Activated CD4-positive, alpha-beta T cell treated with anti-CD3 and anti-CD28 coated beads, Interleukin-2, amount 50 U/mL, for 4 hours (primary cell): ENCODE data around the gene SOWAHC.
"Not testable (repeated sequence)": the region's sequence is repeated elsewhere in the genome, so short reads cannot be mapped to it uniquely, and the experiment has no call there.

Experiments used
- DNase-seq, 2 experiments: peaks; one replicate each; pipeline ENCODE4 v3.0.0-alpha.2; 2020

Gene SOWAHC, protein sequence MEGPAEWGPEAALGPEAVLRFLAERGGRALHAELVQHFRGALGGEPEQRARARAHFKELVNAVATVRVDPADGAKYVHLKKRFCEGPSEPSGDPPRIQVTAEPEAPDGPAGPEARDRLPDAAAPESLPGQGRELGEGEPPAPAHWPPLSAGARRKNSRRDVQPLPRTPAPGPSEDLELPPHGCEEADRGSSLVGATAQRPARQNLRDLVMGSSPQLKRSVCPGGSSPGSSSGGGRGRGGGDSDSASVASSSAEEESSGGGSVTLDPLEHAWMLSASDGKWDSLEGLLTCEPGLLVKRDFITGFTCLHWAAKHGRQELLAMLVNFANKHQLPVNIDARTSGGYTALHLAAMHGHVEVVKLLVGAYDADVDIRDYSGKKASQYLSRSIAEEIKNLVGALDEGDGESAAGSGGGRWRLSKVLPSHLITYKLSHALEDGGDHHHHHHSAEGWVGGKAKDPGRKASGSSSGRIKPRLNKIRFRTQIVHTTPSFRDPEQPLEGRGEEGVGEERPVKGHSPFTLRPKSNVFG

DNA sequence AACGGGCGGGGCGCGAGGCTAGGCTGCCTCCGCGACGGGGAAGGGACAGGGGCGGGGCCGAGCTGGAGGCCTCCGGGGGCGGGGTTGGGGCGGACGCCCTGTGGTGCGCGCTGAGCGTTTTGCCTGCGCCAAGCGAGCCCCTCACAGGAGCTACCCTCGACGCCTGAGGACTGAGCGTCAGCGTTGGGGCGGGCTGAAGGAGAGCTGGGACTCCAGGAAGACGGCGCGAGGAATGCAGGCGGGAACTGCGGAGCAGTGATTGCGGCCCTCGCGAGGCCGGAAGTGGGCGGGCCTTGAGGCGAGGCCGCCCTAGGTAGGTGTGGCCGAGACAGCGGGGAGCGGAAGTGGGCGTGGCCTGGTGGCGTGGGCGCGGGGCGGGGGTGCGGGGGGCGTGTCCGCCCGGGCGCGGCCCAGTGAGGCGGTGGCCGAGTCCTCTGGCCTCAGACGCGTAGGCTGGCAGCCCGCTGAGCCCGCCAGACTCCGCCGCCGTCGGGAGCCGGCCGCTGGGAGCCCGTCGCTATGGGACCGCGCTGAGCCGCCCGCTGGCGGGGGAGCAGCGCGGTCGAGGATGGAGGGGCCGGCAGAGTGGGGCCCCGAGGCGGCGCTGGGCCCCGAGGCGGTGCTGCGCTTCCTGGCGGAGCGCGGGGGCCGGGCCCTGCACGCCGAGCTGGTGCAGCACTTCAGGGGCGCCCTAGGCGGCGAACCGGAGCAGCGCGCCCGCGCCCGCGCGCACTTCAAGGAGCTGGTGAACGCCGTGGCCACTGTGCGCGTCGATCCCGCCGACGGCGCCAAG, at the start of gene SOWAHC, which contains the start of gene SEPTIN10:
Gene SOWAHC, plus strand, starts transcription at position 443 of the 793 bp plus-strand sequence. Its CDS starts 126 bp downstream, at position 569.
Gene SEPTIN10, minus strand, starts transcription at position 45 of the 793 bp plus-strand sequence. CDS start 139 bp downstream, outside the sequence.
- peak; percentile 59 to 63 for DNase-seq

DNA sequence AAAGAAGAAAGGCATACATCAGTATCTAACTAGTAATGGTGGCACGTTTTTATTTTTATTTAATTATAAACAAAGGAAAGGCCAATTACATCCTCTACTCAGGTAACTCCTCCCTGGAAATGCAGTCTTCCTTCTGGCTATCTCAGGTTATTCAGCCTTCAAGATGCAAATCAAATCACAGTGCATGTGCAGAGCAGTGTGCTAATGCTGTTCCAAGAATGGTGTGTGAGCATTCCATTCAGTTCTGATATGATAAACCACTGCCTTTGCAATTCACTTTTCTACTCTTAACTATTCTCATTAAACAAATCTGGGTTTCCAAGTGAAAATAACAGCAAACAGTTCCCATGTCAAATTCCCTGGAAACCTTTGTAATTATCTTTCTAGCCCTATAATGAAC, 38.8 kb upstream of the SOWAHC start:
- DNase-seq = no peak

DNA sequence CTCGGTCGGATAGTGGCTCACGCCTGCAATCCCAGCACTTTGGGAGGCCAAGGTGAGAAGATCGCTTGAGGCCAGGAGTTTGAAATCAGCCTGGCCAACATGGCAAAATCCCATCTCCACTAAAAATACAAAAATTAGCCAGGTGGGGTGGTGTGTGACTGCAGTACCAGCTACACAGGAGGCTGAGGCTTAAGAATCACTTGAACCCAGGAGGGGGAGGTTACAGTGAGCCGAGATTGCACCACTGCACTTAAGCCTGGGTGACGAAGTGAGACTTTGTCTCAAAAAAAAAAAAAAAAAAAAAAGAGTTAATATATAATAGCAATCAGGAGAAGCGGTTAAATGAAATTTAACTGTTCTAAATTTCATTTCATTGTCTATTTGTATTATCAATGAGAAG, 36.5 kb upstream of the SOWAHC start:
- DNase-seq = not testable (repeated sequence)

DNA sequence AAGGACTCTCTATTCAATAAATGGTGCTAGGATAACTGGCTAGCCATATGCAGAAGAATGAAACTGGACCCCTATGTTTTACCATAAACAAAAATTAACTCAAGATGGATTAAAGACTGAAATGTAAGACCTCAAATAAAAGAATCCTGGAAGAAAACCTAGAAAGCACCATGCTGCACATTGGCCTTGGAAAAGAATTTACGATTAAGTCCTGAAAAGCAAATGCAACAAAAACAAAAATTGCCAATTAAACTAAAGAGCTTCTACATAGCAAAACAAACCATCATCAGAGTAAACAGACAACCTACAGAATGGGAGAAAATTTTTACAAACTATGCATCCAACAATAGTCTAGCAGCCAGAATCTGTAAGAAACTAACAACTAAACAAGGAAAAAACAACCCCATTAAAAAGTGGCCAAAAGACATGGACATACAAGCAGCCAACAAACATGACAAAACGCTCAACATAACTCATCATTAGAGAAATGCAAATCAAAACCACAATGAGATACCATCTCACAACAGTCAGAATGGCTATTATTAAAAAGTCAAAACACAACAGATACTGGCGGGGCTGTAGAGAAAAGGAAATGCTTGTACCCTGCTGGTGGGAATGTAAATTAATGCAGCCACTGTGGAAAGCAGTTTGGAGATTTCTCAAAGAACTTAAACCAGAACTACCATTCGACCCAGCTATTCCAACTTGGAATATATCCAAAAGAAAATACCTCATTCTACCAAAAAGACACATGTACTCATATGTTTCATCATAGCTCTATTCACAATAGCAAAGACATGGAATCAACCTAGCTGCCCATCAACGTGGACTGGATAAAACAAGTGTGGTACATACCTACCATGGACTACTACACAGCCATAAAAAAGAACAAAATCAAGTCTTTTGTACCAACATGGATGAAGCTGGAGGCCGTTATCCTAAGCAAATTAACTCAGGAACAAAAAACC, 31.0 kb upstream of the SOWAHC start:
- no peak for DNase-seq

DNA sequence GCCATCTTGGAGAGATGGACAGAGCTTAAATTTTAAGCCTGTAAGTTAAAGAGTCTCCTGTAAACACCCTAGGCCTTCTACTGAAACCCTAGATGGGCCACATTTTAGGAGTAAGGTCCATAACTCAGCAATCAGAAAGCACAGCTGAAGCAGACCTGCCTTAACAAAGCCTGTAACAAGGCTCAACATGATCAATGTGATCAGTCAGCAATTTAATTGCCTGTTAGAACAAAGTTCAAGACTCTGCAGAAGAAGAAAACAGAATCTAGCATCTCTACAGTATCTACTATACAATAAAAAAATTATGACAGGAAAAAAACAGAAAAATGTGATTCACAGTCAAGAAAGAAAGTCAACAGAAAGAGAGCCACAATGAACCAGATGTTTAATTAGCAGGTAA, 27.5 kb upstream of the SOWAHC start:
- no peak for DNase-seq

DNA sequence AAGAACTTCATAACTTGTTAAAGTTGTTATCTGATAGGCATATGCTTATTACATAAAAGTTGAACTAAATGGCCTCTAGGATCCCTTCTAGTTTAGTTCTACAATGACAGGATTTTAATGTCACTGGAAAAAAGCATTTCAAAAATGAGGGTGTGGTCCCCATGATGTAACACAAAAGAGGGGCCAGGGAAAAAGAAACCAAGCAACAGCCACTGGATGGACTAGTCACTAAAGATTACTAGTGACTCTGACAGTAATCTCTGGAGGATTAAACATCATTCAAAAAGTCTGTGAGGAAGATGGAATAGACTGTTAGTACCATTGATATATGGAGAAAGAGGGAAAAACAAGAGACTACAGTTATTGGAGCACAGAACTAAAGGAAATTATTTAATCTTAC, 23.0 kb upstream of the SOWAHC start:
- DNase-seq = no peak

DNA sequence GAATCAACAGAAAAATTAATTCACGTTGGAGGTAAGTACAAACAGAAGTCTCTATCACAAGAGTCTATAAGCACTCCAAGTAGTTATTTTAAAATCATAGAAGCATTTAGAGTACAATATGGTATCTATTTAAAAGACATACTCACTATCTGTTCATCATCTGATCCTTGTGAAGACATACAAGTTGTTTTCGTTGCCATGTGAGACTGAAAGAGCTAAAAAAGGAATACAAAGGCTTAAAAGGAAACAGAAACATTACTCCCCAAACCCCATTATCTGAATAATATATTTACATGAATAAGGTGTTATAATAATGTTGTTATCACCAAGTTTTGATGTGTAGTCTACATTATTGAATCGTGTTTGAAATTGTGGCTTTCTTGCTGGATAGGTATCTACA, 21.3 kb upstream of the SOWAHC start:
- no peak for DNase-seq

DNA sequence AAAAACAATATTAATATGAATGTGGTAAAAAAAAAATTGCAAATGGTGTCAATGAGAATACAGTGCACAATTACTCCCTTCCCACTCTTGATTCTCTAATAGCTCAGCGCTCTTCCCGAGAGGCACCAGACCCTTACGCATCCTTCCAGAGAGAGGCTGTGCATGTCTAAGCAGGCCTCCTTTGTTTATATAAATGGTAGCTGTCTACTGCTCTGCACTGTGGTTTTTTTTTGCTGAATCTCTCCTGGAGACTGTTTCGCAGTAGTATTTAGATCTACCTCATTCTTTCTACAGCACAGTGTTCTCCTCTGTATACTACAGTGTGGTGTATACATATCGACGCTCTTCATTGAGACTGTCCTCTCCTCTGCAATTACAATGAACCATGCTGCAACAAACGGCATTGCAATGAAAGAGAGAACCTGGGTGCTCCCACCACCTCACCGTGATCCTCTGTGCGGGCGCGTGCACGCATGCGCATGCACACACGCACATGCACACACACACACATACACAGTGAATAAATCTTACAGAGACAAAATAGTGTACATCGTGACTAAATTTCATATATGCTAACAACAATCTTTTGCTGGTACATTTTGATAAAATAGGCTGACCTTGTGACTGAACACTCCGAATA, 19.8 kb upstream of the SOWAHC start:
- no peak for DNase-seq

DNA sequence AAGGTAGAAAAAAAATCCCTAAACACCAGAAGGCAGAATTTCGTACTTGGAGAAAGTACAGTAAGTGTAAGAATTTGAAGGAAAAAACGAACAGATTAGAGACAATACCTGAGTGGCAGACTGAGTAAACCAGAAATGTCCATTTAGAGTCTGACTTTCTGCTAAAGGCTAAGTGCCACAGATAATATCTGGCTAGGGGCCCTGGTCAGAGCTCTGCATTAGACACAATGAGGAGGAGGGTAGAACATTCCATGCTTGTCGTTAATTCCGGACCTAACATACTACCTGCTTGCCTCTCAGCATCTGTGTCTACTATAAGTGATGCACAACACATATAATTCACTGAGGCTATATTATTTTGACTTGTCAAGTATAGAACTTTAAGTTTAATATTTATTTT, 18.5 kb upstream of the SOWAHC start:
- DNase-seq = no peak

DNA sequence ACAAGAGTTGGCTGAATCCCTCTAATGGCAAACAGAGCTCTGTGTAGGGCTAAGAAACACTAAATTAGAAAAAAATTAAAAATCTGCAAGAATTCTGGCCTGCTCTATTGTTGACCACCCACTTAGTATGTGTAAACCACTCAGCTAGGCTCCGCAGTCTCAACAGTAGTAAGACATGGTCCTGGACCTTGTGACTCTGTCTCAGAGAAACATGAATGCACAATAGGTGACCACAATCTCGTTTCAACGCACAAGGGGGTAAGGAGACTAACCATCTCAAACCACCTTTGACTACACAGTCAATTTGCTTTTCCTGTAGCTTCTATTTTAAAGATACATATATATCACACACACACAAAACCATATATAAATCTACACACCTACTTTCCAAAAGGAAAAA, 16.9 kb upstream of the SOWAHC start:
- DNase-seq = no peak

DNA sequence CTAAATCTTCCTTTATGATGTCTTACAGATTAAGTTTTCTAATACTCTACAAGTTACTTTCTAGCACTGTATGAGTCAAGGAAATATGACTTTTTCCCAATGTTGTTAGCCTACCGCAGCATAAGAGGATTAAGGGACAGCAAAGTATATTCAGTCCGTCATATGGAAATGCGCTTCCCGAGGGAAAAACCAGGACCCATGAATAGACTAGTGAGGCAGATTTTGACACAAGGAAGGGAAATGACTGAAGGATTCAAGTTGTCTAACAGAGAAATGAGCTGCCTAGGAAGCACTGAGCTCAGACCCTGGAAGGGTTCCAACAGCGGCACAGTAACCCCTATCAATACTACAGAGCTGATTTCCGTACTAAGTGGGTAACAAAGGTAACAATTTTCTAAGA, 12.4 kb upstream of the SOWAHC start:
- no peak for DNase-seq

DNA sequence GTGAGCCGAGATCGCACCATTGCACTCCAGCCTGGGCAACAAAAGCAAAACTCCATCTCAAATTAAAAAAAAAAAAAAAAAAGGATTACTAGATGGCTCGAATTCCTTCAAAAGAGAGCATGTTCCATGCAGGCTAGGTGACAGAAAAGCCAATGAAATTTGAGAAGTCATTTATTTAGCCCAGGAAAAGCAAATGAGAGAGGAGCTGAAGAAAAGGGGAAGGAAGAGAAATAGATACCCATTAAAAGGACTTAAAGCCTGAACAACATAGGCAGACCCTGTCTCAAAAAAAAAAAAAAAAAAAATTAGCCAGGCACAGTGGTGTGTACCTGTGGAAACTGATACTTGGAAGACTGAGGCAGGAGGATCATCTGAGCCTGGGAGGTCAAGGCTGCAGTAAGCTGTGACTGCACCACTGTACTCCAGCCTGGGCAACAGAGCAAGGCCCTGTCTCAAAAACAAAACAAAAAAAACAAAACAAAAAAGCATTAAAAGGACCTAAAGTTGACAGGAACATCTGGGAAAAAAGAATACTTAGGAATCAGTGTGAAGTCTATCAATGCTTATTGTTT, 11.5 kb upstream of the SOWAHC start:
- no peak for DNase-seq

DNA sequence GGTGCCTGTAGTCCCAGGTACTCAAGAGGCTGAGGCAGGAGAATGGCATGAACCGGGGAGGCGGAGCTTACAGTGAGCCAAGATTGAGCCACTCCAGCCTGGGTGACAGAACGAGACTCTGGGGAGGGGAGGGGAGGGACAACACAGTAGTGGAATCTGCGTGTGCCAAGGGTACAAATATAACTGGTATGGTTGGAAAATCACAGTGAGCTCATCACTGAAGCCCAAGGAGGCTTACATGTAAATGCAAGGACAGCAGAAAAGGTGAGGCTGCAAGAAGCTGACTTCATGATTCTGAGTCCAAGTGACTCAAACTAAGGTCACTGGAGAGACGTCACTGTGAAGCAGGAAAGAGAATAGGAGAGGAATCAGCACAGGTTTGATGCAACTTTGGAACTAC, 9.6 kb upstream of the SOWAHC start:
- DNase-seq = no peak

DNA sequence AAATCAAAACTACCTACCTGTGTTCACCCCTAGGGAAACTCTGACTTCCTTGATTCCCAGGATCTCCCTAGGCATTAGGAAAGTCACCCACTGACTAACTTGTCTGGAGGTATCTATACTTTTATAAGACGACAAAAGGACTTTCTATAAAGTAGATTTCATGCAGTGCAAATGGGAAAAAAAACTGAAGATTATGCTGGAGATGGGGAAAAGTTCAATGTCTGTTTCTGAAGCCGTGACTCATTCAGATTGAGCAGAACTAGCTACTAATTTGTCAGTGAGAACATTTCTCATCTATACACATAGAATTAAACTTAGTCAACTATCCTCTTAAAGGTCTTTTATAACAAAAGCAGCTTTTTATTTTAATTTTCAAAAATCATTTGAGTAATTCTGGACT, 6.4 kb upstream of the SOWAHC start:
- no peak for DNase-seq

DNA sequence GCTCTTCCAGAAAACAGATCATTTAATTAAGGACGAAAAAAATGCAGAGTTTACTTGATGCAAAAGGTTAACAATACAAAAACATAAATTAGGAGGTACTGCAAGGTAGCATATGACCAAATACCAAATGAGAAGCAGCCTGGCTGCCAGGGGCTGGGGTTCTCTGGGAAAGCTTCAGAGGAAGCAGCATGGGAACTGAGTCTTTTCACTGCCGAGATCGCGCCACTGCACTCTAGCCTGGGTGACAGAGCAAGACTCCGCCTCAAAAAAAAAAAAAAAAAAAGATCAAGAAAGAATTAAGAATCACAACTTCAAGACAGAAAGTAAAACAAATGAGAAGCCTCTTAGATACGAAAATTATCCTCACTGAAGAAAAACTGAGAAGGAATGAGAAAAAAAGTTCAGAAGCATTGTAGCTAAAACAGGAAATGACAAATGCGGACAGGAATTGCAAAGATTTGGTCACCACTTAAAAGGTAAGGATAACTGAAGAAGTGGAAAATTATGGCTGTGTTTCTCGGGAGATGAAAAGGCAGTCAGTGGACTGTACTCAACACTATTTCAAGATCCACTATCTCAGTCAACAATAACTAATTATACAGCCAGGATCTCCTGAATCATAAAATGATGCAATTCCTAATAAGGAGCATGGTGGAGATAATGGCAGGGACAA, 4.7 kb upstream of the SOWAHC start:
- no peak for DNase-seq

DNA sequence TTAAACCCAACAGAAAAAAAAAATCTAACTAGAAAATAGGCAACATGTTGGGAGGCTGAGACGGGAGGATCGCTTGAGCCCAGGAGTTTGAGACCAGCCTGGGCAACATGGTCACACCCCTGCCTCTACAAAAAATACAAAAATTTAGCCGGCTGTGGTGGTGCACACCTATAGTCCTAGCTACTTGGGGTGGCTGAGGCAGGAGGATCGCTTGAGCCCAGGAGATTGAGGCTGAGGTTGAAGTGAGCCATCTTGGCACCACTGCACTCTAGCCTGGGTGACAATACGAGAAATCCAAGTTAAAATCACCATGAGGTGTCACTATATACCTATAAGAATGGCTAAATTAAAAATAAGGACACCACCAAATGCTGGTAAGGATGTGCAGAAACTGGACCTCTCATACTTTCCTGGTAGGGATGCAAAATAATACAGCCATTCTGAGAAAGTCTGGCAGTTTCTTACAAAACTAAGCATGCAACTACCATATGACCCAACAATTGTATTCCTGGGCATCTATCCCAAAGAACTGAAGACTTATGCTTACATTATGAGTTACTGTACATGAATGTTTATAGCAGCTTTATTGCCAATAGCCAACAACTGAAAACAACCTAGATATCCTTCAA, 2.6 kb upstream of the SOWAHC start:
- DNase-seq = no peak

DNA sequence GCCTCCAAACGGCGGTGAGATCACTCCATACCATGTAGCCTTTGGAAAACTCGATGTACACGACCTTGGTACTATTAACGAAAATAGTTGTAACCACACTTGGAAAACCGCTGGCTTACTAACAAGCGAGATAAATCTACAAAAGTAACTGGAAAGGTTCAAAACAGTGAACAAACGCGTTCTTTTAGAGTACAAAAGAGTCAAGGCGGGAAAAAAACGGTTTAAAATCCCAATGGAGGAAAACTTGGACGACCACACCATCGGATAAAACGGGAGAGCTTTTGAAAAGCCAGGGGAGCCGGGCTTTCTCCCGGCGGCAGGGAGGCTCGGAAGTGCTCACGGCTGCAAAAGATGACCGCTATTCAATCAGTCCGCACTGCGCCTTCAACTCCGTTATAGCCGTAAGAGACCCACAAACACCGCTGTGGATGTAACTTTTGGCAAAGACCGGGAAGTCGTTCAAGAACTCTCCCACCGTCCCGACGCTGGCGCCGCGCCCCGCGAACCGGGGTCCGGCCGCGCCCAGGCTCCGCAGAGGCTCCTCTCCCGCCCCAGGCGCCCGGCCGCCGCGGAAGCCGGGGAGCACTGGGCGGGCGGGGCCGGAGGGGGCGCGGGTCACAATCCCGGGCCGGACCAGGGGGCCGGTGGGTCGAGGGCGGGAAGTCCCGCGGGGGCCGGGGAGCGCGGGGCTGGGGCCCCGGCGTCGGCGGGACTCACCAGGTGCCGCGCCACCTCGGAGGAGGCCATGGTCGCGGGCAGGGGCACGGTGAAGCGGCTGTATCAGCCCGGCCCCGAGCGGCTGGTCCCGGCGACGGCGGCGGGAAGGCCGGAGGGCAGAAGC, 863 bp upstream of the SOWAHC start:
- DNase-seq = no peak

DNA sequence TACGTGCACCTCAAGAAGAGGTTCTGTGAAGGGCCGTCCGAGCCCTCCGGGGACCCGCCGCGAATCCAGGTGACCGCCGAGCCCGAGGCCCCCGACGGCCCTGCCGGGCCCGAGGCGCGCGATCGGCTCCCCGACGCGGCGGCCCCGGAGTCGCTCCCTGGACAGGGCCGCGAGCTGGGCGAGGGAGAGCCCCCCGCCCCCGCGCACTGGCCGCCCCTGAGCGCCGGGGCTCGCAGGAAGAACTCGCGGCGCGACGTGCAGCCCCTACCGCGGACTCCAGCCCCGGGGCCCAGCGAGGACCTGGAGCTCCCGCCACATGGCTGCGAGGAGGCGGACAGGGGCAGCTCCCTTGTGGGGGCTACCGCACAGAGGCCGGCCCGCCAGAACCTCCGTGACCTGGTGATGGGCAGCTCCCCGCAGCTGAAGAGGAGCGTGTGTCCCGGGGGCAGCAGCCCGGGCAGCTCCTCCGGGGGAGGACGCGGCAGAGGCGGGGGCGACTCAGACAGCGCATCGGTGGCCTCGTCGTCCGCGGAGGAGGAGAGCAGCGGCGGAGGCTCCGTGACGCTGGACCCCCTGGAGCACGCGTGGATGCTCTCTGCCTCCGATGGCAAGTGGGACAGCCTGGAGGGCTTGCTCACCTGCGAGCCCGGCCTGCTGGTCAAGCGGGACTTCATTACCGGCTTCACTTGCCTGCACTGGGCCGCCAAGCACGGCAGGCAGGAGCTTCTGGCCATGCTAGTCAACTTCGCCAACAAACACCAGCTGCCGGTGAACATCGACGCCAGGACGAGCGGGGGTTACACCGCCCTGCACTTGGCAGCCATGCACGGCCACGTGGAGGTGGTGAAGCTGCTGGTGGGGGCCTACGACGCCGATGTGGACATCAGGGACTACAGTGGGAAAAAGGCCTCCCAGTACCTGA, 812 bp downstream of the SOWAHC start:
- no peak for DNase-seq
